ENCODE data around the gene POLDIP2. TPM values are rescaled to one million over a fixed set of nuclear protein-coding genes. Genes with fewer than 3 reads are reported as not detected.

The POLDIP2 gene
- total RNA-seq: 10 to 100 TPM; 27.9 to 64.9 (median 29.8) TPM
- polyA plus RNA-seq: 10 to 100 TPM; 85.0 to 89.3 TPM
- total RNA-seq: 35.3 reads per million, percentile 63 among the genes with 10 or more reads in this experiment

GRCh38 chr17:28357061-28357900 lies at the start of gene POLDIP2:
TSS of gene POLDIP2 (minus strand) at chr17:28357527. CDS start at chr17:28357448, 79 bp downstream.
- peaks cover 17 to 21% of the 10 kb centered on the region in 2 donors for H3K4me1 ChIP-seq (ENCODE audit: control insufficient read depth in 2 of 2, insufficient read depth in 2 of 2, low read length in 2 of 2)
- no peaks in the 10 kb centered on the region for H3K27me3 ChIP-seq (ENCODE audit: control insufficient read depth in 2 of 2, insufficient read depth in 2 of 2, low read length in 2 of 2)
- ATAC-seq: peak; percentile 99
- H3K9me3 ChIP-seq (ENCODE audit: control insufficient read depth in 2 of 3, low read length in 3 of 3): no peaks in the 10 kb centered on the region
- intact Hi-C loops (cut with micrococcal nuclease): loop anchor here (1.0 to 2.0 kb wide), 5 partner anchors 14 to 38 kb away; partner anchors contain the start of genes IFT20 (in 2 of the 2), SARM1 (in 2 of the 2), TMEM97 (in 2 of the 2) and TNFAIP1 (in 2 of the 2)
- DNase-seq: peak; percentile 94 to 97 (median 96)
- peak within 1 kb of the TSS; percentile 80 for H3K4me3 ChIP-seq (ENCODE audit: low read length)
- ChIA-PET POLR2A (interaction anchor here (0.6 to 4.8 kb wide), 23 partner anchors 9 to 794 kb away, joined by 3 to 75 read pairs (median 3); partner anchors contain the start of genes FLOT2, IFT20, PHF12 and SARM1), CTCF (interaction anchor here (1.2 to 3.3 kb wide), 2 partner anchors 22 to 60 kb away, joined by 4 to 14 read pairs; partner anchors contain the start of genes IFT20 and TNFAIP1)
- Mint-ChIP-seq H3K4me1 (peaks cover 19 to 40% (median 29%) of the 10 kb centered on the region in 7 donors), H3K9me3 (peaks cover 0 to 3% (median 0%) of the 10 kb centered on the region in 11 donors), H3K27ac (peak within 1 kb of the TSS; percentile 89 to 97 (median 94)), H3K27me3 (no peaks in the 10 kb centered on the region), H3K36me3 (peaks cover 4 to 26% (median 12%) of the 10 kb centered on the region in 5 donors), H3K4me3 (peak within 1 kb of the TSS; percentile 91 to 98 (median 94))
- peaks cover 19 to 57% (median 30%) of the 10 kb centered on the region in 3 experiments for H3K36me3 ChIP-seq (ENCODE audit: control insufficient read depth in 2 of 3, insufficient read depth in 3 of 3, low read length in 3 of 3)
- peak within 1 kb of the TSS; percentile 90 for H3K27ac ChIP-seq (ENCODE audit: low read depth, low read length)

- Mint-ChIP-seq H3K27me3 (peaks cover 0 to 24% (median 8%) of the 10 kb centered on the region in 5 donors), H3K4me3 (peak overlapping the region; percentile 79 to 88 (median 83)), H3K4me1 (peaks cover 4 to 18% (median 13%) of the 10 kb centered on the region in 7 donors), H3K9me3 (no peaks in the 10 kb centered on the region), H3K27ac (peak overlapping the region in 5 of 9 donors; percentile 48 to 81 (median 68)), H3K36me3 (no peaks in the 10 kb centered on the region)
- peak; percentile 27 for ATAC-seq
- Histone ChIP-seq H3K4me3 (ENCODE audit: low read length) (peak overlapping the region; percentile 27), H3K27ac (ENCODE audit: low read depth, low read length) (peak overlapping the region; percentile 52), H3K9me3 (ENCODE audit: control insufficient read depth in 2 of 3, low read length in 3 of 3) (no peaks in the 10 kb centered on the region), H3K36me3 (ENCODE audit: control insufficient read depth in 2 of 3, insufficient read depth in 3 of 3, low read length in 3 of 3) (no peaks in the 10 kb centered on the region), H3K27me3 (ENCODE audit: control insufficient read depth in 2 of 2, insufficient read depth in 2 of 2, low read length in 2 of 2) (no peaks in the 10 kb centered on the region), H3K4me1 (ENCODE audit: control insufficient read depth in 2 of 2, insufficient read depth in 2 of 2, low read length in 2 of 2) (peaks cover 0 to 9% of the 10 kb centered on the region in 2 donors)
- ChIA-PET CTCF (interaction anchor here (4.0 kb wide), 1 partner anchor 11 kb away, joined by 15 read pairs; no protein-coding TSS in a partner anchor), POLR2A (interaction anchor here (1.1 kb wide), 1 partner anchor 48 kb away, joined by 5 read pairs; no protein-coding TSS in a partner anchor)
- DNase-seq: peak in 1 of 9 donors; percentile 7
- intact Hi-C loops (cut with micrococcal nuclease): loop anchor here in 1 of 2 donors (5.0 kb wide), 1 partner anchor 34 kb away; the partner anchor contains the start of genes SARM1 and VTN
These were observed 49.1 kb upstream of the POLDIP2 start for GRCh38 chr17:28406473-28406814.

- Histone ChIP-seq H3K27me3 (ENCODE audit: control insufficient read depth in 2 of 2, insufficient read depth in 2 of 2, low read length in 2 of 2) (no peaks in the 10 kb centered on the region), H3K36me3 (ENCODE audit: control insufficient read depth in 2 of 3, insufficient read depth in 3 of 3, low read length in 3 of 3) (no peaks in the 10 kb centered on the region), H3K4me1 (ENCODE audit: control insufficient read depth in 2 of 2, insufficient read depth in 2 of 2, low read length in 2 of 2) (peaks cover 0 to 9% of the 10 kb centered on the region in 2 donors), H3K4me3 (ENCODE audit: low read length) (peak within 1 kb of the TSS; percentile 27), H3K9me3 (ENCODE audit: control insufficient read depth in 2 of 3, low read length in 3 of 3) (no peaks in the 10 kb centered on the region), H3K27ac (ENCODE audit: low read depth, low read length) (peak within 1 kb of the TSS; percentile 52)
- Mint-ChIP-seq H3K4me1 (peaks cover 4 to 18% (median 13%) of the 10 kb centered on the region in 7 donors), H3K4me3 (peak within 1 kb of the TSS; percentile 80 to 88 (median 83)), H3K9me3 (no peaks in the 10 kb centered on the region), H3K27ac (peak within 1 kb of the TSS in 5 of 9 donors; percentile 48 to 81 (median 68)), H3K36me3 (no peaks in the 10 kb centered on the region), H3K27me3 (peaks cover 0 to 24% (median 8%) of the 10 kb centered on the region in 5 donors)
- ATAC-seq: peak; percentile 70
- ChIA-PET CTCF (interaction anchor here (4.0 kb wide), 1 partner anchor 11 kb away, joined by 15 read pairs; no protein-coding TSS in a partner anchor), POLR2A (interaction anchor here (1.1 kb wide), 1 partner anchor 48 kb away, joined by 5 read pairs; no protein-coding TSS in a partner anchor)
- intact Hi-C loops (cut with micrococcal nuclease): loop anchor here in 1 of 2 donors (5.0 kb wide), 1 partner anchor 34 kb away; the partner anchor contains the start of genes SARM1 and VTN
- DNase-seq: peak in 7 of 9 donors; percentile 21 to 69 (median 30)
These were observed 48.5 kb upstream of the POLDIP2 start, which contains the start of gene SLC46A1 for GRCh38 chr17:28405632-28406472. TSS of gene SLC46A1 (minus strand) at chr17:28406212. CDS start at chr17:28406114, 98 bp downstream.

GRCh38 chr17:28404812-28405570 lies 47.7 kb upstream of the POLDIP2 start:
- peaks cover 0 to 9% of the 10 kb centered on the region in 2 donors for H3K4me1 ChIP-seq (ENCODE audit: control insufficient read depth in 2 of 2, insufficient read depth in 2 of 2, low read length in 2 of 2)
- no peaks in the 10 kb centered on the region for H3K9me3 Mint-ChIP-seq
- ChIA-PET POLR2A (interaction anchor here (1.1 kb wide), 1 partner anchor 48 kb away, joined by 3 read pairs; the partner anchor contains the start of gene POLDIP2), CTCF (interaction anchor here (4.0 kb wide), 1 partner anchor 12 kb away, joined by 15 read pairs; no protein-coding TSS in a partner anchor)
- H3K4me3 ChIP-seq (ENCODE audit: low read length): peak overlapping the region; percentile 27
- H3K27ac ChIP-seq (ENCODE audit: low read depth, low read length): peak overlapping the region; percentile 52
- peaks cover 0 to 21% (median 8%) of the 10 kb centered on the region in 5 donors for H3K27me3 Mint-ChIP-seq
- no peaks in the 10 kb centered on the region for H3K27me3 ChIP-seq (ENCODE audit: control insufficient read depth in 2 of 2, insufficient read depth in 2 of 2, low read length in 2 of 2)
- peaks cover 4 to 18% (median 13%) of the 10 kb centered on the region in 7 donors for H3K4me1 Mint-ChIP-seq
- H3K27ac Mint-ChIP-seq: peak overlapping the region in 1 of 9 donors; percentile 61
- H3K9me3 ChIP-seq (ENCODE audit: control insufficient read depth in 2 of 3, low read length in 3 of 3): no peaks in the 10 kb centered on the region
- peak overlapping the region; percentile 73 to 85 (median 81) for H3K4me3 Mint-ChIP-seq
- no peak for DNase-seq
- no peaks in the 10 kb centered on the region for H3K36me3 Mint-ChIP-seq
- H3K36me3 ChIP-seq (ENCODE audit: control insufficient read depth in 2 of 3, insufficient read depth in 3 of 3, low read length in 3 of 3): no peaks in the 10 kb centered on the region
- ATAC-seq: no peak
- intact Hi-C loops (cut with micrococcal nuclease): loop anchor here in 1 of 2 donors (5.0 kb wide), 1 partner anchor 33 kb away; the partner anchor contains the start of genes SARM1 and VTN

GRCh38 chr17:28404461-28404811 lies 47.1 kb upstream of the POLDIP2 start:
- Histone ChIP-seq H3K27me3 (ENCODE audit: control insufficient read depth in 2 of 2, insufficient read depth in 2 of 2, low read length in 2 of 2) (no peaks in the 10 kb centered on the region), H3K27ac (ENCODE audit: low read depth, low read length) (no peak overlapping the region), H3K9me3 (ENCODE audit: control insufficient read depth in 2 of 3, low read length in 3 of 3) (no peaks in the 10 kb centered on the region), H3K4me3 (ENCODE audit: low read length) (no peak overlapping the region), H3K36me3 (ENCODE audit: control insufficient read depth in 2 of 3, insufficient read depth in 3 of 3, low read length in 3 of 3) (no peaks in the 10 kb centered on the region), H3K4me1 (ENCODE audit: control insufficient read depth in 2 of 2, insufficient read depth in 2 of 2, low read length in 2 of 2) (peaks cover 0 to 9% of the 10 kb centered on the region in 2 donors)
- DNase-seq (no peak), ATAC-seq (no peak)
- Mint-ChIP-seq H3K27ac (peak overlapping the region in 3 of 9 donors; percentile 24 to 61 (median 51)), H3K36me3 (no peaks in the 10 kb centered on the region), H3K4me3 (peak overlapping the region; percentile 17 to 85 (median 62)), H3K4me1 (peaks cover 4 to 18% (median 13%) of the 10 kb centered on the region in 7 donors), H3K27me3 (peaks cover 0 to 18% (median 8%) of the 10 kb centered on the region in 5 donors), H3K9me3 (no peaks in the 10 kb centered on the region)
- ChIA-PET POLR2A (interaction anchor here (1.1 kb wide), 1 partner anchor 47 kb away, joined by 3 read pairs; the partner anchor contains the start of gene POLDIP2), CTCF (interaction anchor here (4.0 kb wide), 1 partner anchor 13 kb away, joined by 15 read pairs; no protein-coding TSS in a partner anchor)
- intact Hi-C loops (cut with micrococcal nuclease): no loop called here
